HG03097 (cell line): ENCODE data around the gene LIN28B.
"Not testable (repeated sequence)": the region's sequence is repeated elsewhere in the genome, so short reads cannot be mapped to it uniquely, and the experiment has no call there.

Experiments
- ATAC-seq: cut with Tn5 transposase; IDR thresholded peaks from one replicate; pipeline ENCODE4 v1.9.1; 2021; ENCODE audit not compliant: unreplicated experiment, low FRiP score

The LIN28B gene

GRCh38 chr6:105058846-105059245 lies 101.9 kb downstream of the LIN28B start:
- no peak for ATAC-seq

GRCh38 chr6:105066233-105066632 lies 109.3 kb downstream of the LIN28B start:
- ATAC-seq: no peak

- no peak for ATAC-seq
These were observed 109.9 kb downstream of the LIN28B start for GRCh38 chr6:105066836-105067235.

GRCh38 chr6:105067329-105067728 lies 110.4 kb downstream of the LIN28B start:
- ATAC-seq: no peak

GRCh38 chr6:105068407-105068806 lies 111.5 kb downstream of the LIN28B start:
- no peak for ATAC-seq

GRCh38 chr6:105069821-105070445 lies 113.0 kb downstream of the LIN28B start:
- ATAC-seq: no peak

- no peak for ATAC-seq
These were observed 115.9 kb downstream of the LIN28B start for GRCh38 chr6:105072798-105073199.

GRCh38 chr6:105075210-105075609 lies 118.3 kb downstream of the LIN28B start:
- ATAC-seq: no peak

GRCh38 chr6:105076418-105076817 lies 119.5 kb downstream of the LIN28B start:
- ATAC-seq: not testable (repeated sequence)

GRCh38 chr6:105077596-105078385 lies 120.9 kb downstream of the LIN28B start:
- ATAC-seq: no peak

- no peak for ATAC-seq
These were observed 121.4 kb downstream of the LIN28B start for GRCh38 chr6:105078386-105078708.

- ATAC-seq: no peak
These were observed 123.4 kb downstream of the LIN28B start for GRCh38 chr6:105080279-105080678.

GRCh38 chr6:105081662-105082061 lies 124.8 kb downstream of the LIN28B start:
- not testable (repeated sequence) for ATAC-seq

- no peak for ATAC-seq
These were observed 130.8 kb downstream of the LIN28B start for GRCh38 chr6:105087571-105088211.

- ATAC-seq: no peak
These were observed 134.4 kb downstream of the LIN28B start for GRCh38 chr6:105091140-105091829.

- no peak for ATAC-seq
These were observed 137.3 kb downstream of the LIN28B start for GRCh38 chr6:105094133-105094640.

GRCh38 chr6:105095139-105095538 lies 138.2 kb downstream of the LIN28B start:
- no peak for ATAC-seq

- no peak for ATAC-seq
These were observed 140.4 kb downstream of the LIN28B start for GRCh38 chr6:105097288-105097687.

- ATAC-seq: no peak
These were observed 142.5 kb downstream of the LIN28B start for GRCh38 chr6:105099371-105099770.

- ATAC-seq: no peak
These were observed 145.3 kb downstream of the LIN28B start for GRCh38 chr6:105102186-105102585.

GRCh38 chr6:105105094-105105493 lies 148.2 kb downstream of the LIN28B start:
- no peak for ATAC-seq
